ENCODE measurements around the gene USP9X.

DNA sequence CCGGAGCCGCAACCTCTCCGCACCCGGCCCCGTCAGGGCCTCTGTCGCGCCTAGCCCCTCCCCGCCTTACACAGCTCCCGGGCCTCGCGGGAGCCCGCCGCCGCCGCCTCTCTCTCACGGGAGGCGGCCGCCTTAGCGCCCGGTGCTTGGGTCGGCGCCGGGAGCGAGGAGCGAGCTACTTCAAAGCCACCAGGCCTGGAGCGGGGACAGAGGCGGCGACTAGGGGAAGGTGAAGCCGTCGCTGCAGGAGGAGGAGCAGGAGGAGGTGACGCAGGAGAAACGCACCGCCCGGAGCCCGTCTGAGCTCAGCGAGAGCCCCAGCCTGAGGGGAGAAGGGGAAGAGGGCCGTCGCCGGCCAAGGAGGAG is 250 bp downstream of the USP9X start:
- no peak for TF ChIP-seq POLR2A (IDR thresholded peaks at IDR 0.05; ENCODE audit: low read depth, low read length)
- TF ChIP-seq, protein P1, sequence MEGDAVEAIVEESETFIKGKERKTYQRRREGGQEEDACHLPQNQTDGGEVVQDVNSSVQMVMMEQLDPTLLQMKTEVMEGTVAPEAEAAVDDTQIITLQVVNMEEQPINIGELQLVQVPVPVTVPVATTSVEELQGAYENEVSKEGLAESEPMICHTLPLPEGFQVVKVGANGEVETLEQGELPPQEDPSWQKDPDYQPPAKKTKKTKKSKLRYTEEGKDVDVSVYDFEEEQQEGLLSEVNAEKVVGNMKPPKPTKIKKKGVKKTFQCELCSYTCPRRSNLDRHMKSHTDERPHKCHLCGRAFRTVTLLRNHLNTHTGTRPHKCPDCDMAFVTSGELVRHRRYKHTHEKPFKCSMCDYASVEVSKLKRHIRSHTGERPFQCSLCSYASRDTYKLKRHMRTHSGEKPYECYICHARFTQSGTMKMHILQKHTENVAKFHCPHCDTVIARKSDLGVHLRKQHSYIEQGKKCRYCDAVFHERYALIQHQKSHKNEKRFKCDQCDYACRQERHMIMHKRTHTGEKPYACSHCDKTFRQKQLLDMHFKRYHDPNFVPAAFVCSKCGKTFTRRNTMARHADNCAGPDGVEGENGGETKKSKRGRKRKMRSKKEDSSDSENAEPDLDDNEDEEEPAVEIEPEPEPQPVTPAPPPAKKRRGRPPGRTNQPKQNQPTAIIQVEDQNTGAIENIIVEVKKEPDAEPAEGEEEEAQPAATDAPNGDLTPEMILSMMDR (IDR thresholded peaks at IDR 0.05; ENCODE audit: extremely low read depth in 1 of 2, insufficient read depth in 1 of 2, low read depth in 1 of 2, low read length in 2 of 2) = no peak
- no peak for TF ChIP-seq POLR2AphosphoS5 (IDR thresholded peaks at IDR 0.05; ENCODE audit: insufficient read depth, low read depth, low read length)
- TF ChIP-seq, protein P2, sequence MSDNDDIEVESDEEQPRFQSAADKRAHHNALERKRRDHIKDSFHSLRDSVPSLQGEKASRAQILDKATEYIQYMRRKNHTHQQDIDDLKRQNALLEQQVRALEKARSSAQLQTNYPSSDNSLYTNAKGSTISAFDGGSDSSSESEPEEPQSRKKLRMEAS (IDR thresholded peaks at IDR 0.05; ENCODE audit: insufficient read depth, insufficient read length) = no peak
- no peak for TF ChIP-seq MYC (IDR thresholded peaks at IDR 0.05; ENCODE audit: low read depth, low read length)
